GM18508 (cell line): ENCODE measurements around the gene ZC3H12D.

Experiments
- ATAC-seq: cut with Tn5 transposase; IDR thresholded peaks from one replicate; pipeline ENCODE4 v1.9.1; 2021; ENCODE audit warnings: moderate number of reproducible peaks; ENCODE audit not compliant: insufficient read depth, unreplicated experiment

ZC3H12D gene

DNA sequence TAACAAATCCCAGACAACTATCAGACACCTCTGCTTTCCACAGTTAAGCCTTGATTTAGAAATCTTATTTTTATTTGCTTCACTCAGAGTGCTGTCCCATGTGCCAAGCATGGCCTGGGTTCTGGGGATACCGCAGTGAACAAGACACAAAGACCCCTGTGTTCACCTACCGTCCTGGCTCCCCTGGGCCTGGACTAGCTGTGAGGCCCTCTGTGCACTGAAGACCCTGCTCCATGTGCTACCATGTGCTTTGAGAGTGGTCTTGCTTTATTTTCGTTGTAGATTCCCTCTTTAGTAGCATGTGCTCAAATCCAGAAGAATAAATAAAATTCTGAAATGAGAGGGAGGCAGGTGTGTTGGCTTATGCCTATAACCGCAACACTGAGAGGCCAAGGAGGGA, 62.2 kb downstream of the ZC3H12D start:
- ATAC-seq: no peak

DNA sequence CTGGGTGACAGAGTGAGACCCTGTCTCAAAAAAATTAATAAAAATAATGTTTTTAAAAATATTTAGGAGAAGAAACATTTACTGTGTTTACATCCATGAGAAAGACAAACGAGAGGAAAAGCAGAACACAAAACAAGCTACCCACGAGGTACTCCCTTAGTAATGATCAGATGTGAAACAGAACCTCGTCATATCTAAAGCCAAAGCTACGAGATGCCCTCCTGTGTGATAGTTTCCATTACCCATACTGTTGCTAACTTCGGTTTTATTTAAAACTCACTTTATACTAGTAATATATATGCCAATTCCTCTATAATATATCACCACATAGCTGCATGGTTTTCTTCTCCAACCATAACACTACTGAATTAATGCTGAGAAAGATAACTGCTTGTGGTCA, 63.7 kb downstream of the ZC3H12D start:
- ATAC-seq: no peak

DNA sequence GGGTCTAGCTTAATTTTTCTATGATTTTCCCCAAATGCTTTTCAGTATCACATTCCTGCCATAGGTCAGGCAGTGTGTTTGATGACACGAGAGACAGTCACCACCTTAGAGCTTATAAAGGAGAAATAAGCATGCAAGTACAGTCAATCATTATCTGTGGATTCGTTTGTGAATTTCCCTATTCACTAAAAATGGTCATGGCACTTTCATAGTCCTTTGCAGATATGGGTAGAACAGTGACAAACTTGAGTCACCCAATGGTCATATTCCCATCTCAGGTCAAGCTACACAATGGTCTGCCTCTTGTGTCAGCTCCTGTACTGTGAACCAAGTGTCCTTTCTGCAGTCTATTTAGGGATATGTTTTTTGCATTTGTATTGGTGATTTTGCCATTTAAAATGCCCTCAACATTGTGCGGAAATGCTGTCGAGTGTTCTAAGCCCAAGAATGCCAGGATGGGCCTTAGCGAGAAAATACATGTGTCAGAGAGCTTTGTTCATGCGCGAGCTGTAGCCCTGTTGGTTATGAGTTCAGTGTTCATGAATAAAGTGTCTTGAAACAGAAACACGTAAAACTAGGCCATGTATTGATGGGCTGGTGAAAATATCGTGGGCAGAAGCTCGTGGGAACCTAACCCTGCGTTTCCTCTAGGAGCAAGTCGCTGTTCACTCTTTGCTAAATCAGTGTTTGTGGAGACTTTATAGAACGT, 65.0 kb downstream of the ZC3H12D start:
- no peak for ATAC-seq

GRCh38 chr6:149414821-149415220, 70.0 kb downstream of the ZC3H12D start:
- ATAC-seq: no peak

- ATAC-seq: no peak
Observed at GRCh38 chr6:149414009-149414408, 70.8 kb downstream of the ZC3H12D start.

DNA sequence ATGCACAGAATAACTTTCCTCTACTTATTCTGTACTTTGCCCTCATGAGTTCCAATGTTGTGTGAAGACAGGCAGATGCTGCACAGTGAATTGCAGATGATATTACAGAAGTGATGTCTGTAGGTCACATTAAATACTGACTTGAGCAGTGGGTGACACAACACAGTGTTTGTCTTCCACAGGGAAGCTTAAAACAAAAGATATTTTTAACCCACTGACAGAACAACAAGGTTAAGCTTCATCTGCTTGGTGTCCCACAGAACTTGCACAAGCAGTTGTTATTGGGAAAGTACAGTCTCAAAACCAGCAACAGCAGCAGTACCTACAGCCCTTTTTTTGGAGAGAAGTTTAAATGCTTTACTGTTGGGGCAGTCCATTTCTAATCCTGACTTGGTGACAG, 74.3 kb downstream of the ZC3H12D start:
- no peak for ATAC-seq

GRCh38 chr6:149409617-149410016, 75.2 kb downstream of the ZC3H12D start:
- no peak for ATAC-seq

GRCh38 chr6:149405823-149406765, 78.7 kb downstream of the ZC3H12D start:
- ATAC-seq: no peak

DNA sequence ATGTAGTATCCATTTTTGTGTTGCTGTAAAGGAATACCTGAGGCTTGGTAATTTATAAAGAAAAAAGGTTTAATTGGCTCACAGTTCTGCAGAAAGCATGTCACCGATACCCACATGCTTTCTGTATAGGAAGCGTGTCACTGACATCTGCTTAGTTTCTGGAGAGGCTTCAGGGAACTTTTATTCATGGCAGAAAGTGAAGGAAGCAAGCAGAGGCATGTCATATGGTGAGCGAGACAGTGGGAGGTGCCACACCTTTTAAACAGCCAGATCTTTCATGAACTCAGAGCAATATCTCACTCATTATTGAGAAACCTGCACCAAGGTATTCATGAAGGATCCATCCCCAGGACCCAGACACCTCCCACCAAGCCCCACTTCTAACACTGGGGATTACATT, 81.3 kb downstream of the ZC3H12D start:
- ATAC-seq: no peak

DNA sequence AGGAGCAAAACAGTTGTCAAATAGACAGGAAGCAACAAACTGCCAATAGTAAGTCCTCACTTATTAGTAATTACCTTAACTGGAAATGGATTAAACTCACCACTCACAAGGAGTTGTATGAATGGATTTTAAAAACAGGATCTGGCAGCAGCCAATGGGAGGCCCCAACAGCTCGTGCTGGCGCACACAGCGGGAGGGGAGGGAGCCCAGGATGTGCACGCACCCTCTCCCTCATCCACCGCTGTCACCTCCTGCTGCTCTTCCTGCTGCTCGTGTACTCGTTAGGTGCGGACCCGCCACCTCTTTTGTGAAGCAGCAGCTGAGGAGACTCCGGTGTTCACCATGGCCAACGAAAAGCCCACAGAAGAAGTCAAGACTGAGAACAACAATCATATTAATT, 84.8 kb downstream of the ZC3H12D start, which contains the start of gene SUMO4:
Gene SUMO4 (plus strand): TSS at position 213 of the 400 bp plus-strand sequence. CDS start 130 bp downstream, at position 343.
- no peak for ATAC-seq

DNA sequence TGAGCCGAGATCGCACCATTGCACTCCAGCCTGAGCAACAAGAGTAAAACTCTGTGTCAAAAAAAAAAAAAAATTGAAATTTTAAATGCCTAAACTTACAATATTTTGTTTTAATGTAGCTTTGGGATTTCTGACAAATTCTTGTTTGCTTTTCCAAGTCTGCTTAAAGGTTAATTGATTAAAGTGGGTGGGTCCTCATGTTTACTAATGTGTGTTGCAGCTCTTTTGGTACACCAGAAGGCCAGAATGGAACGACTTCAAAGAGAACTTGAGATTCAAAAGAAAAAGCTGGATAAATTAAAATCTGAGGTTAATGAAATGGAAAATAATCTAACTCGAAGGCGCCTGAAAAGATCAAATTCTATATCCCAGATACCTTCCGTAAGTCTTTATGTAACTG, 87.4 kb downstream of the ZC3H12D start:
- no peak for ATAC-seq
